Measurements from ENCODE around the gene WDFY2.
"Not testable (repeated sequence)": the region's sequence is repeated elsewhere in the genome, so short reads cannot be mapped to it uniquely, and the experiment has no call there.

DNA sequence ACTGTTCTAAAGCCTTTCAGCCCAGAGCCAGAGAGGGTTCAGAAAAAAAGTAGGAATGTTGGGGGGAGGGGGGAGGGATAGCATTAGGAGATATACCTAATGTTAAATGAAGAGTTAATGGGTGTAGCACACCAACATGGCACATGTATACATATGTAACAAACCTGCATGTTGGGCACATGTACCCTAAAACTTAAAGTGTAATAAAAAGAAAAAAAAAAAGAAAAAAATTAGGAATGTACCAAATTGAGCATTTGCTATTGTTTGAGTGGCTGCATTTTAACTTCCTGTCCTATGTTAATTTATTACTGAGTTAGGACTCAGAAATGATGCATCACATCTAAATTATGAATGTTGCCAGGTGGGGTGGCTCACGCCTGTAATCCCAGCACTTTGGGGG is 7.7 kb downstream of the WDFY2 start:
- TF ChIP-seq CTCF, POLR2A (IDR thresholded peaks at IDR 0.05): not testable (repeated sequence)
